WTC11 (cell line): ENCODE data around the gene CYB5B. TPM values are rescaled to one million over a fixed set of nuclear protein-coding genes. Genes with fewer than 3 reads are reported as not detected.

ENCODE experiments used
- ATAC-seq: fragments of 200-7000 bp; cut with Tn5 transposase; 2 replicates; pipeline ENCODE4 v1.10.0; 2021; ENCODE audit warnings: mild to moderate bottlenecking, moderate library complexity
- CTCF ChIA-PET: fragments of 300-600 bp; sonication (Branson Sonifier 250); formaldehyde crosslinking; loops from one replicate; lab custom pipeline; 2021; ENCODE audit warnings: antibody characterized with exemption; lab: Charles Lee
- POLR2A ChIA-PET: fragments of 350-600 bp; sonication (Branson Sonifier 250); formaldehyde crosslinking; loops from one replicate; lab custom pipeline; 2021; ENCODE audit warnings: antibody characterized with exemption; lab: Charles Lee
- DNase-seq: peaks from one replicate; pipeline ENCODE4 v3.0.0; 2021; ENCODE audit warnings: low spot score
- H3K27ac Mint-ChIP-seq: 2 replicates; pipeline ENCODE4 v1.8.0; 2021; ENCODE audit warnings: mixed read lengths
- H3K27me3 Mint-ChIP-seq: 2 replicates; pipeline ENCODE4 v1.8.0; 2021; ENCODE audit warnings: low read depth, mild to moderate bottlenecking, moderate library complexity, mixed read lengths
- H3K36me3 Mint-ChIP-seq: 2 replicates; pipeline ENCODE4 v1.8.0; 2021; ENCODE audit warnings: mixed read lengths
- H3K4me1 Mint-ChIP-seq: 2 replicates; pipeline ENCODE4 v1.8.0; 2022; ENCODE audit warnings: mixed read lengths
- H3K4me3 Mint-ChIP-seq: 2 replicates; pipeline ENCODE4 v1.8.0; 2021; ENCODE audit warnings: mild to moderate bottlenecking, moderate library complexity, mixed read lengths
- H3K9me3 Mint-ChIP-seq: 2 replicates; pipeline ENCODE4 v1.8.0; 2021; ENCODE audit warnings: mixed read lengths
- CBFB ChIP-seq: sonication (generic); formaldehyde crosslinking; IDR thresholded peaks from 2 replicates; pipeline ENCODE4 v1.8.1; 2022; ENCODE audit warnings: mild to moderate bottlenecking, low read depth, missing genetic modification reagents
- CDX4 ChIP-seq: fragments of 250-450 bp; sonication (Bioruptor Pico); IDR thresholded peaks from 2 replicates; pipeline ENCODE4 v1.9.0; 2021; ENCODE audit warnings: moderate library complexity, mild to moderate bottlenecking, inconsistent platforms, borderline replicate concordance
- E2F1 ChIP-seq: sonication (generic); formaldehyde crosslinking; IDR thresholded peaks from 2 replicates; pipeline ENCODE4 v1.8.0; 2022; ENCODE audit warnings: mild to moderate bottlenecking, missing genetic modification reagents
- EMX1 ChIP-seq: fragments of 250-450 bp; sonication (Bioruptor Pico); IDR thresholded peaks from 2 replicates; pipeline ENCODE4 v1.8.0; 2021; ENCODE audit warnings: mild to moderate bottlenecking
- ESRRA ChIP-seq: sonication (generic); formaldehyde crosslinking; IDR thresholded peaks from 2 replicates; pipeline ENCODE4 v1.8.1; 2022; ENCODE audit warnings: mild to moderate bottlenecking, missing genetic modification reagents, borderline replicate concordance
- GABPB1 ChIP-seq: sonication (generic); formaldehyde crosslinking; IDR thresholded peaks from 2 replicates; pipeline ENCODE4 v1.8.1; 2023; ENCODE audit warnings: mild to moderate bottlenecking, missing genetic modification reagents
- HMGA2 ChIP-seq: fragments of 250-450 bp; sonication (Bioruptor Pico); IDR thresholded peaks from 2 replicates; pipeline ENCODE4 v1.4.0; 2021; ENCODE audit warnings: mild to moderate bottlenecking, moderate library complexity
- HMGXB4 ChIP-seq: sonication (generic); formaldehyde crosslinking; IDR thresholded peaks from 2 replicates; pipeline ENCODE4 v1.8.1; 2023; ENCODE audit warnings: mild to moderate bottlenecking, moderate library complexity, missing genetic modification reagents
- MXD4 ChIP-seq: fragments of 250-450 bp; sonication (Bioruptor Pico); IDR thresholded peaks from 2 replicates; pipeline ENCODE4 v1.8.0; 2021; ENCODE audit warnings: mild to moderate bottlenecking, moderate library complexity, borderline replicate concordance
- NFATC4 ChIP-seq: fragments of 250-450 bp; sonication (Bioruptor Pico); IDR thresholded peaks from 2 replicates; pipeline ENCODE4 v1.9.0; 2021; ENCODE audit warnings: mild to moderate bottlenecking
- NR2C2 ChIP-seq: sonication (generic); formaldehyde crosslinking; IDR thresholded peaks from 2 replicates; pipeline ENCODE4 v1.8.0; 2022; ENCODE audit warnings: mild to moderate bottlenecking, missing genetic modification reagents
- PRDM15 ChIP-seq: sonication (generic); formaldehyde crosslinking; IDR thresholded peaks from 2 replicates; pipeline ENCODE4 v1.8.0; 2022; ENCODE audit warnings: missing genetic modification reagents
- PREB ChIP-seq: sonication (generic); formaldehyde crosslinking; IDR thresholded peaks from 2 replicates; pipeline ENCODE4 v1.8.1; 2022; ENCODE audit warnings: mild to moderate bottlenecking, missing genetic modification reagents, moderate library complexity, borderline replicate concordance
- ZNF232 ChIP-seq: sonication (generic); formaldehyde crosslinking; IDR thresholded peaks from 2 replicates; pipeline ENCODE4 v1.8.0; 2022; ENCODE audit warnings: mild to moderate bottlenecking, missing genetic modification reagents
- ZNF281 ChIP-seq: sonication (generic); formaldehyde crosslinking; IDR thresholded peaks from 2 replicates; pipeline ENCODE4 v1.8.0; 2023; ENCODE audit warnings: mild to moderate bottlenecking, missing genetic modification reagents
- ZNF396 ChIP-seq: fragments of 250-450 bp; sonication (Bioruptor Pico); IDR thresholded peaks from 2 replicates; pipeline ENCODE4 v1.8.0; 2021; ENCODE audit warnings: mild to moderate bottlenecking, moderate library complexity, borderline replicate concordance
- ZNF423 ChIP-seq: fragments of 250-450 bp; sonication (Bioruptor Pico); IDR thresholded peaks from 2 replicates; pipeline ENCODE4 v2.1.2; 2022; ENCODE audit warnings: mild to moderate bottlenecking, moderate library complexity
- ZNF425 ChIP-seq: fragments of 250-450 bp; sonication (Bioruptor Pico); conservative IDR thresholded peaks from 2 replicates; pipeline ENCODE4 v1.9.0; 2021; ENCODE audit warnings: mild to moderate bottlenecking
- total RNA-seq: library from RNA; stranded (reverse); gene quantifications from 3 replicates; pipeline ENCODE4 v1.2.3, GENCODE V29; 2021

Gene CYB5B
- total RNA-seq, 1 experiment from 2014 or later: 109 TPM

GRCh38 chr16:69419956-69420355 lies 4.5 kb upstream of the CYB5B start (continued):
- TF ChIP-seq ZNF281 (CRISPR knock-in tag): no peak
- no peak for TF ChIP-seq ESRRA (CRISPR knock-in tag)
- no peak for TF ChIP-seq ZNF232 (CRISPR knock-in tag)
- TF ChIP-seq PRDM15 (CRISPR knock-in tag): no peak
- no peak for TF ChIP-seq HMGA2

- CTCF ChIA-PET: interaction anchor here (1.5 kb wide), 1 partner anchor 25 kb away, joined by 3 read pairs; no protein-coding TSS in a partner anchor
- POLR2A ChIA-PET: interaction anchor here (0.7 kb wide), 1 partner anchor 266 kb away, joined by 9 read pairs; no protein-coding TSS in a partner anchor
- H3K4me1 Mint-ChIP-seq: peaks cover 9% of the 10 kb centered on the region
- no peak for DNase-seq
- no peaks in the 10 kb centered on the region; the same call in 1 of the 2 replicates for H3K27me3 Mint-ChIP-seq
- TF ChIP-seq NFATC4 (CRISPR knock-in tag) (no peak), PREB (CRISPR knock-in tag) (no peak), ZNF423 (CRISPR knock-in tag) (no peak), HMGXB4 (CRISPR knock-in tag) (no peak), EMX1 (no peak), NR2C2 (CRISPR knock-in tag) (no peak), CDX4 (no peak), E2F1 (no peak), ZNF425 (CRISPR knock-in tag) (no peak), MXD4 (CRISPR knock-in tag) (no peak), GABPB1 (CRISPR knock-in tag) (no peak), ZNF396 (no peak), CBFB (CRISPR knock-in tag) (no peak)
- H3K4me3 Mint-ChIP-seq: peak overlapping the region; percentile 9; the same call in 1 of the 2 replicates
- peak overlapping the region; percentile 69 for H3K27ac Mint-ChIP-seq
- H3K36me3 Mint-ChIP-seq: peaks cover 19% of the 10 kb centered on the region
- peaks cover 3% of the 10 kb centered on the region; the same call in 1 of the 2 replicates for H3K9me3 Mint-ChIP-seq
- no peak for ATAC-seq
Observed at GRCh38 chr16:69423189-69423588, 1.2 kb upstream of the CYB5B start.
